GM21526 (cell line): ENCODE results near the gene FBXW9.
A peak's percentile ranks its signal among the peaks of the same experiment; 100 is the strongest.
"Not testable (repeated sequence)": the region's sequence is repeated elsewhere in the genome, so short reads cannot be mapped to it uniquely, and the experiment has no call there.

Source experiments
- ATAC-seq: cut with Tn5 transposase; IDR thresholded peaks from one replicate; pipeline ENCODE4 v1.9.1; 2021; ENCODE audit warnings: moderate library complexity; ENCODE audit not compliant: unreplicated experiment, low FRiP score

FBXW9 gene

GRCh38 chr19:12696366-12697335 is at the start of gene FBXW9:
Gene FBXW9 (minus strand): TSS chr19:12696631. CDS start chr19:12696581, 50 bp downstream.
- ATAC-seq, result peak; percentile 59

GRCh38 chr19:12745166-12745897 is 48.9 kb upstream of the FBXW9 start:
- ATAC-seq, result no peak

- ATAC-seq, result no peak
These were observed 41.5 kb upstream of the FBXW9 start for GRCh38 chr19:12737835-12738351.

GRCh38 chr19:12736995-12737834 is 40.8 kb upstream of the FBXW9 start, which contains the start of gene GET3:
Gene GET3 (plus strand): TSS chr19:12737497. CDS start chr19:12737506, 9 bp downstream.
- ATAC-seq, result peak; percentile 54

GRCh38 chr19:12733369-12734214 is 37.2 kb upstream of the FBXW9 start:
- no peak for ATAC-seq

GRCh38 chr19:12731337-12731736 is 34.9 kb upstream of the FBXW9 start:
- ATAC-seq, result no peak

- no peak for ATAC-seq
These were observed 33.6 kb upstream of the FBXW9 start for GRCh38 chr19:12730064-12730463.

- ATAC-seq, result no peak
These were observed 31.5 kb upstream of the FBXW9 start for GRCh38 chr19:12727745-12728433.

- no peak for ATAC-seq
These were observed 30.5 kb upstream of the FBXW9 start for GRCh38 chr19:12726988-12727316.

- ATAC-seq, result not testable (repeated sequence)
These were observed 29.2 kb upstream of the FBXW9 start for GRCh38 chr19:12725612-12726011.

GRCh38 chr19:12723641-12724426 is 27.4 kb upstream of the FBXW9 start, which contains the start of gene TNPO2:
Gene TNPO2 (minus strand): TSS chr19:12723932. CDS start chr19:12720977, 2,955 bp downstream.
- ATAC-seq, result peak; percentile 32

GRCh38 chr19:12723381-12723640 is 26.9 kb upstream of the FBXW9 start:
- ATAC-seq, result no peak

GRCh38 chr19:12722566-12723380 is 26.3 kb upstream of the FBXW9 start:
- peak; percentile 61 for ATAC-seq

- peak; percentile 15 for ATAC-seq
These were observed 25.5 kb upstream of the FBXW9 start for GRCh38 chr19:12721656-12722565.

GRCh38 chr19:12720851-12721655 is 24.6 kb upstream of the FBXW9 start:
- ATAC-seq, result no peak

GRCh38 chr19:12720296-12720695 is 23.9 kb upstream of the FBXW9 start:
- no peak for ATAC-seq
